Uterus (tissue), 4 donors: ENCODE results near the gene CYP2A6. TPM values are rescaled to one million over a fixed set of nuclear protein-coding genes. Genes with fewer than 3 reads are reported as not detected.
A peak's percentile ranks its signal among the peaks of the same experiment; 100 is the strongest.
"Not testable (repeated sequence)": the region's sequence is repeated elsewhere in the genome, so short reads cannot be mapped to it uniquely, and the experiment has no call there.

Experiments used
- DNase-seq, 2 donors: peaks; one replicate each; pipeline ENCODE4 v3.0.0-alpha.2; 2019 to 2020
- H3K27ac ChIP-seq, 2 donors: fragments of 200-600 bp; sonication (generic); 1 replicate in 1 of 2; 2 replicates in 1 of 2; pipeline ENCODE4 v1.5.1; 2016 to 2018
- H3K27me3 ChIP-seq, 2 donors: fragments of 200-600 bp; sonication (generic); one replicate each; pipeline ENCODE4 v1.5.1; 2018 to 2019; ENCODE audit warnings: control low read depth in 1 of 2
- H3K36me3 ChIP-seq, 2 donors: fragments of 200-600 bp; sonication (generic); one replicate each; pipeline ENCODE4 v1.5.1; 2019; ENCODE audit warnings: control low read depth in 1 of 2
- H3K4me1 ChIP-seq, 2 donors: fragments of 200-600 bp; sonication (generic); one replicate each; pipeline ENCODE4 v1.5.1; 2018 to 2019; ENCODE audit warnings: control low read depth in 1 of 2
- H3K4me3 ChIP-seq, 2 donors: fragments of 200-600 bp; sonication (generic); 1 replicate in 1 of 2; 2 replicates in 1 of 2; pipeline ENCODE4 v1.5.1; 2018 to 2019; ENCODE audit warnings: mild to moderate bottlenecking in 1 of 2
- H3K9me3 ChIP-seq, 2 donors: fragments of 200-600 bp; sonication (generic); one replicate each; pipeline ENCODE4 v1.5.1; 2019; ENCODE audit warnings: control low read depth in 1 of 2
- CTCF ChIP-seq, 4 experiments: fragments of 200-600 bp in 2 of 4; fragments of 450-650 bp in 2 of 4; sonication (generic) in 2 of 4; IDR thresholded peaks; one replicate each; pipeline ENCODE4 v1.5.1; 2016 to 2019; ENCODE audit warnings: antibody characterized with exemption in 4 of 4, mild to moderate bottlenecking in 2 of 4, moderate library complexity in 1 of 4
- POLR2A ChIP-seq, 2 donors: fragments of 450-650 bp; IDR thresholded peaks; one replicate each; pipeline ENCODE4 v1.6.1; 2016; ENCODE audit warnings: antibody characterized with exemption in 2 of 2, mild to moderate bottlenecking in 1 of 2, moderate library complexity in 1 of 2
- intact Hi-C: fragments of 100-400 bp; cut with DNase I; formaldehyde crosslinking; loops from one replicate; pipeline ENCODE4 v1.15.1; 2023; ENCODE audit warnings: low total_unique reads
- total RNA-seq, 4 donors: library from RNA; depleted of rRNA in 3 of 4; stranded (reverse); fragments of >200 nt in 3 of 4; gene quantifications; one replicate each; pipeline versions ENCODE4 v1.1.0 to v1.2.4, GENCODE V29; 2014 to 2023
- donor health status: DM: yes; HTN: yes; CAD: no.

The CYP2A6 gene
- total RNA-seq, 4 donors from 2014 or later = 0.64 TPM; not detected in 3

DNA sequence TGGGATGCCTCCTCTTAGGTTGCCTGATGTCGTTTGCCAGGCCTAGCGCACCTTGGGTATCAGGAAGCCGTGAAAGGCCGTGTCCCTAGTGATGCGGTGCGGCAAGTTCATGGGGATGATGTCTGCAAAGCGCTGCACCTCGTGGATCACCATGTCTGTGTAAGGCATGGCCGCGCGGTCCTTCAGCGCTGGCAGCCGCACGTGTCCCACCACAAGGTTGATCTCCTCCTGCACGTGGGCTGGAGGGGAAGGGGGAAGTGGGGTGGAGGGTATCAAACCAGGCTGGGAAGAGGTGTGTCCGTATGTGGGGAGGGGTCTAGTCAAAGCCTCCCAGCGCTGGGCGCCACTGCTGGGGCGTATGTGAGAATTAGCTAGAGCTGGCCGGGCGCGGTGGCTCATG is 28.1 kb downstream of the CYP2A6 start:
- peak overlapping the region in 1 of 2 donors; percentile 27 for H3K27ac ChIP-seq
- H3K27me3 ChIP-seq = no peaks in the 10 kb centered on the region
- H3K9me3 ChIP-seq = no peaks in the 10 kb centered on the region
- TF ChIP-seq POLR2A (IDR thresholded peaks at IDR 0.05) (no peak), CTCF (IDR thresholded peaks at IDR 0.05) (no peak)
- peaks cover 0 to 9% of the 10 kb centered on the region in 2 donors for H3K4me1 ChIP-seq
- no peak for DNase-seq
- intact Hi-C loops = no loop called here
- no peak overlapping the region for H3K4me3 ChIP-seq
- no peaks in the 10 kb centered on the region for H3K36me3 ChIP-seq

DNA sequence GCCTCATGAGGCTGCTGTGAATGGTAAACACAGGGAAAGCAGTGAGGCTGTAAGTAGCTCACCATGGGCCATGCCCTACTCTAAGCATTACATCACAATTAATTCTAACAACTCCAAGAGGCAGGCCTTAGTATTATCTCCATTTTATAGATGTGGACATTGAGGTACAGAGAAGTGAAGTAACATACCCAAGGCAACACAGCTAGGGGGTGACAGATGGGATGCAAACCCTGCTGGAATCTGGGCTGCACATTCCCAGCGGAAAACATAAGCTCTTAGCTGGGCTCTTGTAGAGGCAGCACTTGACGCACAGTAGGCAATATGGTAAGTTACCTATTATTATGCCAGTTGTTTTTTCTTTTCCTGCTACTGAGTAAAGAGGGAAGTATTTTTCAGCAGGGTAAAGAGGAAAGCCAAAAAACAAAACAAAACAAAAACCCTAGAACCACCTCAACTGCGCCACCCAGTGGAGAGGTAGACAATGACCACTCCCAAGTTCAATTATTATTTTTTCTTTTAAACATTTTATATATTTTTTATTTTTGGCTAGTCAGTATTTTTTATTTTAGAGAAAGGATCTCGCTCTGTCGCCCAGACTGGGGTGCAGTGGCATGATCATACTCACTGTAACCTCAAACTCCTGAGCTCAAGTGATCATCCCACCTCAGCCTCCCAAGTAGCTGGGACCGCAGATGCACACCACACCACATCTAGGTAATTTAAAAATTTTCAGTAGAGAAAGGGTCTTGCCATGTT is 30.6 kb downstream of the CYP2A6 start:
- intact Hi-C loops, H3K9me3 ChIP-seq, H3K27me3 ChIP-seq, H3K36me3 ChIP-seq, H3K4me1 ChIP-seq, H3K4me3 ChIP-seq: not testable (repeated sequence)
- peak; percentile 66 to 86 (median 80) for TF ChIP-seq CTCF (IDR thresholded peaks at IDR 0.05)
- peak in 1 of 2 donors; percentile 51 for DNase-seq
- peak overlapping the region; percentile 15 to 55 for H3K27ac ChIP-seq

- H3K27me3 ChIP-seq, H3K9me3 ChIP-seq, H3K4me1 ChIP-seq, H3K4me3 ChIP-seq, intact Hi-C loops, H3K36me3 ChIP-seq: not testable (repeated sequence)
- peak in 3 of 4 experiments; percentile 5 to 48 (median 37) for TF ChIP-seq CTCF (IDR thresholded peaks at IDR 0.05)
- peak overlapping the region; percentile 15 to 55 for H3K27ac ChIP-seq
- peak; percentile 77 to 80 for DNase-seq
These were observed 31.5 kb downstream of the CYP2A6 start for GRCh38 chr19:40818480-40819399.

DNA sequence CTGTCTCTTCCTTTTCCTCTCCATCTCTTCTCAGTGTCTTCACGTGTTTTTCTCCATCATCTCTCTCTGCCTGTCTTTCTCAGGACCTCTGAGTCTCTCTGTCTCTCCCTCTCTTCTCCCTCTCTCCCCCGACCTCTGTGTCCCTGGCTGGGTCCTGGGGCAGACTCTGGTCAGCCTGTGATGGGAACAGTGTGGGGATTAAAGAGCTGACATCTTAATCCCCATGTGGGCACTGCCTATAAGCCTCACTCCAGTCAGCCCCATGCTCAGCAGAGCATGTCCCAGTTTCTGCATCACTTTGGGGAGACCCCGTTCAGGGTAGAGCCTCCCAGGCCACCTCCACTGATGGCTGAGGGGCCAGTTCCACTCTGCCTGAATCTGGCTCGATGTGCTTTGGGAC is 35.0 kb downstream of the CYP2A6 start:
- Histone ChIP-seq H3K4me1 (peaks cover 9 to 14% of the 10 kb centered on the region in 2 donors), H3K27ac (no peak overlapping the region), H3K27me3 (no peaks in the 10 kb centered on the region), H3K4me3 (no peak overlapping the region), H3K9me3 (no peaks in the 10 kb centered on the region), H3K36me3 (no peaks in the 10 kb centered on the region)
- DNase-seq = peak in 1 of 2 donors; percentile 9
- no peak for TF ChIP-seq POLR2A (IDR thresholded peaks at IDR 0.05)
- no peak for TF ChIP-seq CTCF (IDR thresholded peaks at IDR 0.05)
- intact Hi-C loops = no loop called here

GRCh38 chr19:40813182-40813581 is 37.1 kb downstream of the CYP2A6 start:
- H3K27ac ChIP-seq = peak overlapping the region in 1 of 2 donors; percentile 37

DNA sequence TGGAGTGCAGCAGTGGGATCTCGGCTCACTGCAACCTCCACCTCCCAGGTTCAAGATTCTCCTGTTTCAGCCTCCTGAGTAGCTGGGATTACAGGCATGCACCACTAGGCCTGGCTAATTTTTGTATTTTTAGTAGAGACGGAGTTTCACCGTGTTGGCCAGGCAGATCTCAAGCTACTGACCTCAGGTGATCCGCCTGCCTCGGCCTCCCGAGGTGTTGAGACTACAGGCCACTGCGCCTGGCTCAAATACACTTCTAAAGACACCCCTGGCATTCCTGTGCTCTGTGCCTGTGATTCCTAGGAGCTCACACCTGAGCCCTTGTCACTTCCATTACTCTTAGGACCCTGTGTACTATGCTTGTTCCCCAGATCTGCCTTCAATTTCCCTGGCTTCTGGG is 37.7 kb downstream of the CYP2A6 start:
- Histone ChIP-seq H3K27ac (peak overlapping the region in 1 of 2 donors; percentile 37), H3K4me1 (peaks cover 0 to 14% of the 10 kb centered on the region in 2 donors)
- DNase-seq, H3K27me3 ChIP-seq, H3K4me3 ChIP-seq, H3K9me3 ChIP-seq, H3K36me3 ChIP-seq, intact Hi-C loops: not testable (repeated sequence)

More at GRCh38 chr19:40813182-40813581, 37.1 kb downstream of the CYP2A6 start:
- H3K36me3 ChIP-seq = no peaks in the 10 kb centered on the region
- TF ChIP-seq POLR2A (IDR thresholded peaks at IDR 0.05) (no peak), CTCF (IDR thresholded peaks at IDR 0.05) (no peak)
- peak in 1 of 2 donors; percentile 43 for DNase-seq
- peaks cover 0 to 14% of the 10 kb centered on the region in 2 donors for H3K4me1 ChIP-seq
- H3K4me3 ChIP-seq = no peak overlapping the region
- intact Hi-C loops = no loop called here
- no peaks in the 10 kb centered on the region for H3K9me3 ChIP-seq
- H3K27me3 ChIP-seq = no peaks in the 10 kb centered on the region
